ENCODE data around the gene TPTE. TPM values are rescaled to one million over a fixed set of nuclear protein-coding genes. Genes with fewer than 3 reads are reported as not detected.
"Not testable (repeated sequence)": the region's sequence is repeated elsewhere in the genome, so short reads cannot be mapped to it uniquely, and the experiment has no call there.

The TPTE gene
- total RNA-seq, 1 experiment from 2014 or later: not detected

- no peak overlapping the region for H3K27ac ChIP-seq (ENCODE audit: low read length)
- H2AFZ ChIP-seq (ENCODE audit: low read length): no peak overlapping the region
- H3K9me3 ChIP-seq (ENCODE audit: low read length): peaks cover 22% of the 10 kb centered on the region
- H3F3A ChIP-seq (ENCODE audit: low read length, unreplicated experiment): no peaks in the 10 kb centered on the region
- H3K36me3 ChIP-seq (ENCODE audit: low read depth, low read length): no peaks in the 10 kb centered on the region
- CTCF ChIA-PET: no interaction called here
- BruUV-seq (replicated peaks): no TSS peak
- no peak overlapping the region for H3K4me2 ChIP-seq (ENCODE audit: low read length)
- no peaks in the 10 kb centered on the region for H4K20me1 ChIP-seq (ENCODE audit: low read length)
- no peak for ATAC-seq
- H3K79me2 ChIP-seq (ENCODE audit: low read length): no peaks in the 10 kb centered on the region
- no peaks in the 10 kb centered on the region; the same call in 1 of the 2 replicates for H3K27me3 ChIP-seq (ENCODE audit: low read length)
- TF ChIP-seq EZH2 (IDR thresholded peaks at IDR 0.05; ENCODE audit: low read length, unreplicated experiment): no peak
- TF ChIP-seq CTCF (conservative IDR thresholded peaks at IDR 0.05; ENCODE audit: low read depth, low read length): no peak
- TF ChIP-seq EZH2phosphoT487 (IDR thresholded peaks at IDR 0.05; ENCODE audit: borderline replicate concordance, low read length): no peak
- DNase-seq: no peak
- intact Hi-C loops (cut with micrococcal nuclease): no loop called here
- H3K4me1 ChIP-seq (ENCODE audit: insufficient read depth, low read length): no peaks in the 10 kb centered on the region
- POLR2A ChIA-PET (ENCODE audit: unreplicated experiment): no interaction called here
- no peak overlapping the region for H3K9ac ChIP-seq (ENCODE audit: low read length)
- no peak overlapping the region for H3K4me3 ChIP-seq (ENCODE audit: low read length)
- no peaks in the 10 kb centered on the region for H3K9me2 ChIP-seq (replicated peaks; ENCODE audit: low read length)
These were observed 95.2 kb downstream of the TPTE start for GRCh38 chr21:10616535-10616934.

- H3K9me2 ChIP-seq (replicated peaks; ENCODE audit: low read length); H3K79me2 ChIP-seq (ENCODE audit: low read length); BruUV-seq (replicated peaks); H3K27me3 ChIP-seq (ENCODE audit: low read length); H3K4me3 ChIP-seq (ENCODE audit: low read length); POLR2A ChIA-PET (ENCODE audit: unreplicated experiment); H3K9ac ChIP-seq (ENCODE audit: low read length); H3K4me1 ChIP-seq (ENCODE audit: insufficient read depth, low read length); ATAC-seq; DNase-seq; H4K20me1 ChIP-seq (ENCODE audit: low read length); CTCF ChIA-PET; H3K36me3 ChIP-seq (ENCODE audit: low read depth, low read length); H2AFZ ChIP-seq (ENCODE audit: low read length); intact Hi-C loops (cut with micrococcal nuclease); H3F3A ChIP-seq (ENCODE audit: low read length, unreplicated experiment); H3K27ac ChIP-seq (ENCODE audit: low read length); H3K4me2 ChIP-seq (ENCODE audit: low read length): not testable (repeated sequence)
- H3K9me3 ChIP-seq (ENCODE audit: low read length): peaks cover 25% of the 10 kb centered on the region
These were observed 95.9 kb downstream of the TPTE start for GRCh38 chr21:10617133-10617752.

GRCh38 chr21:10627316-10627863 lies 106.0 kb downstream of the TPTE start:
- TF ChIP-seq EZH2 (IDR thresholded peaks at IDR 0.05; ENCODE audit: low read length, unreplicated experiment) (peak; percentile 54), EZH2phosphoT487 (IDR thresholded peaks at IDR 0.05; ENCODE audit: borderline replicate concordance, low read length) (no peak), CTCF (conservative IDR thresholded peaks at IDR 0.05; ENCODE audit: low read depth, low read length) (no peak)

GRCh38 chr21:10629239-10629638 lies 107.9 kb downstream of the TPTE start:
- H4K20me1 ChIP-seq (ENCODE audit: low read length); H3K79me2 ChIP-seq (ENCODE audit: low read length); H3K27me3 ChIP-seq (ENCODE audit: low read length); H2AFZ ChIP-seq (ENCODE audit: low read length); H3K9me2 ChIP-seq (replicated peaks; ENCODE audit: low read length); H3K27ac ChIP-seq (ENCODE audit: low read length); DNase-seq; H3K4me3 ChIP-seq (ENCODE audit: low read length); H3K36me3 ChIP-seq (ENCODE audit: low read depth, low read length); H3F3A ChIP-seq (ENCODE audit: low read length, unreplicated experiment); H3K4me1 ChIP-seq (ENCODE audit: insufficient read depth, low read length); CTCF ChIA-PET; H3K9ac ChIP-seq (ENCODE audit: low read length); BruUV-seq (replicated peaks); H3K4me2 ChIP-seq (ENCODE audit: low read length); ATAC-seq; intact Hi-C loops (cut with micrococcal nuclease); H3K9me3 ChIP-seq (ENCODE audit: low read length); POLR2A ChIA-PET (ENCODE audit: unreplicated experiment): not testable (repeated sequence)

More at GRCh38 chr21:10627316-10627863, 106.0 kb downstream of the TPTE start:
- Histone ChIP-seq H2AFZ (ENCODE audit: low read length) (no peak overlapping the region), H3K27ac (ENCODE audit: low read length) (no peak overlapping the region), H3K9me3 (ENCODE audit: low read length) (peaks cover 6% of the 10 kb centered on the region; the same call in 1 of the 2 replicates), H3K4me3 (ENCODE audit: low read length) (no peak overlapping the region), H4K20me1 (ENCODE audit: low read length) (no peaks in the 10 kb centered on the region), H3K4me1 (ENCODE audit: insufficient read depth, low read length) (no peaks in the 10 kb centered on the region), H3F3A (ENCODE audit: low read length, unreplicated experiment) (no peaks in the 10 kb centered on the region), H3K36me3 (ENCODE audit: low read depth, low read length) (no peaks in the 10 kb centered on the region), H3K79me2 (ENCODE audit: low read length) (no peaks in the 10 kb centered on the region), H3K27me3 (ENCODE audit: low read length) (peaks cover 10% of the 10 kb centered on the region), H3K9me2 (replicated peaks; ENCODE audit: low read length) (no peaks in the 10 kb centered on the region), H3K9ac (ENCODE audit: low read length) (no peak overlapping the region), H3K4me2 (ENCODE audit: low read length) (no peak overlapping the region)
- ATAC-seq: no peak
- ChIA-PET POLR2A (ENCODE audit: unreplicated experiment) (no interaction called here), CTCF (no interaction called here)
- no peak for DNase-seq
- intact Hi-C loops (cut with micrococcal nuclease): no loop called here
- no TSS peak for BruUV-seq (replicated peaks)

- H3K9me3 ChIP-seq (ENCODE audit: low read length); ATAC-seq; H3K9me2 ChIP-seq (replicated peaks; ENCODE audit: low read length); H4K20me1 ChIP-seq (ENCODE audit: low read length); H3K27ac ChIP-seq (ENCODE audit: low read length); H3K79me2 ChIP-seq (ENCODE audit: low read length); intact Hi-C loops (cut with micrococcal nuclease); H3K4me2 ChIP-seq (ENCODE audit: low read length); H3K27me3 ChIP-seq (ENCODE audit: low read length); POLR2A ChIA-PET (ENCODE audit: unreplicated experiment); H3F3A ChIP-seq (ENCODE audit: low read length, unreplicated experiment); H3K36me3 ChIP-seq (ENCODE audit: low read depth, low read length); CTCF ChIA-PET; H3K9ac ChIP-seq (ENCODE audit: low read length); H3K4me3 ChIP-seq (ENCODE audit: low read length); DNase-seq; BruUV-seq (replicated peaks); H2AFZ ChIP-seq (ENCODE audit: low read length); H3K4me1 ChIP-seq (ENCODE audit: insufficient read depth, low read length): not testable (repeated sequence)
These were observed 109.4 kb downstream of the TPTE start for GRCh38 chr21:10630829-10631228.
